Activated CD4-positive, alpha-beta memory T cell treated with anti-CD3 and anti-CD28 coated beads for 36 hours (primary cell): ENCODE measurements around the gene ANKRD40. TPM values are rescaled to one million over a fixed set of nuclear protein-coding genes. Genes with fewer than 3 reads are reported as not detected.

Source experiments
- CTCF ChIA-PET: fragments of 350-600 bp; sonication (Branson Sonifier 250); formaldehyde crosslinking; loops from one replicate; lab custom pipeline; 2021; ENCODE audit warnings: antibody characterized with exemption, inconsistent platforms; lab: Charles Lee
- POLR2A ChIA-PET: fragments of 350-600 bp; sonication (Branson Sonifier 250); formaldehyde crosslinking; loops from one replicate; lab custom pipeline; 2021; ENCODE audit warnings: antibody characterized with exemption; lab: Charles Lee
- DNase-seq: peaks from one replicate; pipeline ENCODE4 v3.0.0-alpha.2; 2020
- H3K27ac Mint-ChIP-seq: one replicate; pipeline ENCODE4 v1.8.0; 2021; ENCODE audit warnings: mixed read lengths
- H3K27me3 Mint-ChIP-seq: one replicate; pipeline ENCODE4 v1.8.0; 2021; ENCODE audit warnings: mixed read lengths
- H3K36me3 Mint-ChIP-seq: one replicate; pipeline ENCODE4 v1.8.0; 2021; ENCODE audit warnings: mixed read lengths
- H3K4me1 Mint-ChIP-seq: one replicate; pipeline ENCODE4 v1.8.0; 2021; ENCODE audit warnings: low read depth, mixed read lengths
- H3K4me3 Mint-ChIP-seq: one replicate; pipeline ENCODE4 v1.8.0; 2021; ENCODE audit warnings: mild to moderate bottlenecking, mixed read lengths
- H3K9me3 Mint-ChIP-seq: one replicate; pipeline ENCODE4 v1.8.0; 2021; ENCODE audit warnings: mixed read lengths
- intact Hi-C: fragments of 100-400 bp; cut with micrococcal nuclease; formaldehyde crosslinking; loops from one replicate; pipeline ENCODE4 v1.15.1; 2023
- total RNA-seq, 2 experiments: library from RNA; stranded (reverse); gene quantifications; one replicate each; pipeline ENCODE4 v1.2.3, GENCODE V29; 2021

The ANKRD40 gene
- total RNA-seq, 2 experiments from 2014 or later, result 27.4 to 27.8 TPM

DNA sequence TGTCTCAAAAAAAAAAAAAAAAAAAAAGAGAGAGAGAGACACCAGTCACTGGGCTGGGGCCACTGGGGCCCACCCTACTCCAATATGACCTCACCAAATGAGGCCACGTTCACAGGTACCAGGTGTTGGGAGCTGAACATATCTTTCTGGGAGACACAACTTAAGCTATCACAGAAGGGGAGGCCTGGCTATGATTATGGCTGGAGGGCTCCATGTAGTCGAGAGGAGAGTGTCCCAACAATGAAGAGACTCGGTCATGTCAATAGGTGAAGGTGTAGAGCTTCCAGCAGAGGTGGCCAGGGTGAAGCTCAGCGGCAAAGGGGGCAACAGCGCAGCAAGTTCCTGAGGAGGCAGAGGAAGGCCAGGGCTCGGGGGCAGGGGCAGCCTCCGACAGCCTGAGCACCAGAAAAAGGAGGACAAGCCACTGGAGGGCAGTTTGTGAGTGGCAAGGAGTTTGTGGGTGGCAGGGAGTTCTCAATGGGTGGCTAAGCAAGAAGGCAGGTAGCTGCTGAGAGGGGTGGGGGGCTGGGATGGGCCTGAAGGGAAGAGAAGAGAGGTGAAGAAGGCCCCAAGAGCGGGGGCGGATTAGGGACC, 45.0 kb downstream of the ANKRD40 start:
- Mint-ChIP-seq H3K4me1 (peaks cover 14% of the 10 kb centered on the region), H3K36me3 (no peaks in the 10 kb centered on the region), H3K27ac (peak overlapping the region; percentile 38), H3K27me3 (no peaks in the 10 kb centered on the region), H3K4me3 (no peak overlapping the region), H3K9me3 (no peaks in the 10 kb centered on the region)
- POLR2A ChIA-PET, result interaction anchor here (0.7 kb wide), 1 partner anchor 104 kb away, joined by 3 read pairs; no protein-coding TSS in a partner anchor
- DNase-seq, result no peak
- CTCF ChIA-PET, result interaction anchor here (0.8 to 2.0 kb wide), 3 partner anchors 32 to 180 kb away, joined by 3 to 7 read pairs (median 5); no protein-coding TSS in a partner anchor
- intact Hi-C loops, result no loop called here

DNA sequence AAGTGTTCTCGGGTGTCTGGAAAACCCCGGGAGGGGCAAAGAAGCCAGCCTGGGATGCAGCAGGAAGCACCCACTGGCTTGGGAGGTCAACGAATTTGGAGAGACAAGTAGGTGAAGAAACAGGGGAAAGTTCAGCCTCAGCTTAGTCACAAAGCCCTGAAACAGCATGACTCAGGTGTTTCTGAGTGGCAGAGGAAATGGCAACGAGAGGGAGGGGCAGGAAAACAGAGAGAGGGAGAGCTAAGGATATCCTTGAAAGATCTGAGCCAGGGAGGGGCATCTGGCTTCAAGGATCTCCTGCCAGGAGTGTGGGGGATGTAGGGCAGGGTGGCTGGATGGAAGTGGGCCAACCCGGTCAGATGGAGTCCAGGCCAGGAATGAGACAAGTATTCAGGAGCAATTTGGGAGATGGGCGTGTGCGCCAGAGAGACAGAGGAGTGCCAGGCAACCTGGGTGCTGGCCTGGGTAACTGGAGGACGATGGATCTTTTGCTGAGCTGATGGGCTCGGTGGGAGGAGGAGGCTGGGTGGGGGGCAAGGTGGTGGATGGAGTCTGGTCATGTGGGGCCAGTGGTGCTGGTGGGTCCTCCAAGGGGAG, 45.8 kb downstream of the ANKRD40 start:
- intact Hi-C loops, result no loop called here
- CTCF ChIA-PET, result interaction anchor here (0.8 to 2.0 kb wide), 7 partner anchors 10 to 265 kb away, joined by 3 to 7 read pairs (median 3); partner anchors contain the start of gene LRRC59
- no peak overlapping the region for H3K4me3 Mint-ChIP-seq

DNA sequence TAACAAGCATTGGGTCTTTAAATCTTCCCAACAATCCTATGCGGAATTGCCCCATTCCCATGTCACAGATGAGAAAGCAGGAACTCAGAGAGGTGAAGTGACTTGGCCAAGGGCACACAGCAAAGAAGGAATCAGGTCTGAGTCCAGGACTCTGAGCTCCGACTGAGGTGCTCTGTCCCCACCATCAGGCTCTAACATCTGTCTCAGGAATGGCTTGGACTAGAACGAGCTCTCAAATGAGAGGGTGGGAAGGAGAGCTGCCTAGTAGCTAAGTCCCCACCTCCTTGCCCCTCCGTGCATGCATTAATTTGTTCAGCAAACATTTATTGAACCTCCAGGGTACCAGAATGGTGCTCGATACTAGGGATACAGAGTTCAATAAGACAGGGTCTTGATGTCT, 46.4 kb downstream of the ANKRD40 start:
- POLR2A ChIA-PET, result no interaction called here
- no peak overlapping the region for H3K4me3 Mint-ChIP-seq
- H3K9me3 Mint-ChIP-seq, result no peaks in the 10 kb centered on the region
- CTCF ChIA-PET, result interaction anchor here (1.1 to 2.0 kb wide), 6 partner anchors 9 to 264 kb away, joined by 3 to 7 read pairs (median 4); partner anchors contain the start of gene LRRC59
- no peak for DNase-seq
- intact Hi-C loops, result no loop called here
- no peaks in the 10 kb centered on the region for H3K36me3 Mint-ChIP-seq
- H3K4me1 Mint-ChIP-seq, result peaks cover 14% of the 10 kb centered on the region
- no peak overlapping the region for H3K27ac Mint-ChIP-seq
- no peaks in the 10 kb centered on the region for H3K27me3 Mint-ChIP-seq

More for the DNA sequence above, 45.8 kb downstream of the ANKRD40 start:
- no peaks in the 10 kb centered on the region for H3K9me3 Mint-ChIP-seq
- DNase-seq, result peak; percentile 65
- H3K27ac Mint-ChIP-seq, result peak overlapping the region; percentile 68
- H3K4me1 Mint-ChIP-seq, result peaks cover 14% of the 10 kb centered on the region
- no peaks in the 10 kb centered on the region for H3K27me3 Mint-ChIP-seq
- no peaks in the 10 kb centered on the region for H3K36me3 Mint-ChIP-seq
- POLR2A ChIA-PET, result no interaction called here

DNA sequence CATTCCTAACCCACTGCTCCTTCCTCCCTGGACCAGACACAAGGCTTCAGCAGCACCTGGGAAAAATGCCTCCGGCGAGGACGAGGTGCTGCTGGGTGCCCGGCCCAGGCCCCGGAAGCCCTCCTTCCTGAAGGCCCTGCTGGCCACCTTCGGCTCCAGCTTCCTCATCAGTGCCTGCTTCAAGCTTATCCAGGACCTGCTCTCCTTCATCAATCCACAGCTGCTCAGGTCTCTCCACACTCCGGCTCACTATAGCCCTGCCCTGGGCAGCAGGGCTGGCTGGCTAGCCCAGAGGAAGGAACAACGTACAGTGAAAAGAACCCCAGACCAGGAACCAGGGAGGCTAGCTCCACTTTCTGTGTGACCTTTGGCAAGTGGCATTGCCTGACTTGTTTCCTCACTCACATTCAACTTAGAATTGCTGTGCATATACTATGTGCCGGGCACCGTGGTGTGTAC, 46.8 kb downstream of the ANKRD40 start:
- Mint-ChIP-seq H3K36me3 (no peaks in the 10 kb centered on the region), H3K9me3 (no peaks in the 10 kb centered on the region), H3K27ac (no peak overlapping the region), H3K4me3 (no peak overlapping the region), H3K27me3 (no peaks in the 10 kb centered on the region), H3K4me1 (peaks cover 14% of the 10 kb centered on the region)
- intact Hi-C loops, result no loop called here
- POLR2A ChIA-PET, result no interaction called here
- DNase-seq, result no peak
- CTCF ChIA-PET, result interaction anchor here (0.9 to 2.0 kb wide), 5 partner anchors 31 to 264 kb away, joined by 3 to 5 read pairs (median 4); partner anchors contain the start of gene LRRC59

DNA sequence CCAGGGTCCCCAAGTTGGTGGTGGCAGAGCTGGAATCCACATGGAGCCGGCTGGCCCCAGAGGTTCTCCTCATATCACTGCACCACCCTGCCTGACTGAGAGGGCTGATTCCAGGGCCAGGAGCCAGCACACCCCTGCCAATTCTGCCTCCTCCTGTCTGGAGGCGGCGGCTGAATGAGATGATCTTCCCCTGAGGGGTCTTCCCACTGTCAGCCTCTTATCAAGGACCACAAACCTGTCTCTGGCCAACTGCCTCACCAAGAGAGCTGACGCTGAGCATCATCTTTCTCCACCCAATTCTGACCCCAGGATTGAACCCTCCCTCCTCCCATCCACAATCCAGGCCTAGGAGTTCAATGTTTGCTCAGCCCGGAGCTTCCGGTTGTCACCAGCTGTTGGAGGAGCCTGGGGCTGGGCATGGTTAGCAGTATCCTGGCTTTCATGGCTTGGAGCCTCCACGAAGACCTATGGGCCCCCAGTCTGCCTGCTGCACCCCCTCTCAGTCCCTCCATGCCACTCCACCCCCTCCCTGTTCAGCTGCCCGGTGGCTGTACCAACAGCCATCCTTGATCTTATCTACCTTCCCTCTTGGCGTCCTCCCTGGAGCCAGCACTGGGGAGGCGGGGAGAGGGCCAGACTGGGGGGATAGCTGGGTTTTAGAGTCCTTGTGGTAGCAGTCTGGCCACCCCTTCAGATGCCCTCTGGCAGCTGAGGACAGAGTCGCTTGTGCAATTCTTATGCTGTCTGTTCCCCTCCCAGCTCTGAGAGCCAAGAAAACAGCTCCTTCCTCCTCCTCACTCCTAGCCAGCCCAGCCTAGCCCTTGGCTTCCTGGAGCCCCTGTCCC, 47.5 kb downstream of the ANKRD40 start:
- Mint-ChIP-seq H3K27me3 (no peaks in the 10 kb centered on the region), H3K4me3 (no peak overlapping the region)

DNA sequence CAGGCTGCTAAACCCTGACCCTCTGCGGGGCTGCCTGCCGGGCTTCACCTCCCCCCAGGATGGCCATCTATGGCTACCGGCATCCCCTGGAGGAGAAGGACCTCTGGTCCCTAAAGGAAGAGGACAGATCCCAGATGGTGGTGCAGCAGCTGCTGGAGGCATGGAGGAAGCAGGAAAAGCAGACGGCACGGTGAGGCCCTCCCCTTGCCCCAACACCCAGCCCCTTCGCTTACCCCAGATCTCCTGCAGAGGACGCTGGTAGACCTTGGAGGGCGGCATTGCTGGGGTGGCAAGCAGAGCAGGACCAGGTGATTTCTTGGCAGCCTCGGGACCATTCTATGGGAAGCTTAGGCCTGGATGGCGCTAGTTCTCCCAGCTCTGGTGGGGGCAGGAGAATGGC, 48.5 kb downstream of the ANKRD40 start:
- no peaks in the 10 kb centered on the region for H3K27me3 Mint-ChIP-seq

More for the DNA sequence above, 47.5 kb downstream of the ANKRD40 start:
- no peak for DNase-seq
- CTCF ChIA-PET, result interaction anchor here (0.9 kb wide), 1 partner anchor 34 kb away, joined by 4 read pairs; no protein-coding TSS in a partner anchor
- Mint-ChIP-seq H3K4me1 (peaks cover 14% of the 10 kb centered on the region), H3K27ac (no peak overlapping the region), H3K36me3 (no peaks in the 10 kb centered on the region), H3K9me3 (no peaks in the 10 kb centered on the region)
- POLR2A ChIA-PET, result no interaction called here
- intact Hi-C loops, result no loop called here

DNA sequence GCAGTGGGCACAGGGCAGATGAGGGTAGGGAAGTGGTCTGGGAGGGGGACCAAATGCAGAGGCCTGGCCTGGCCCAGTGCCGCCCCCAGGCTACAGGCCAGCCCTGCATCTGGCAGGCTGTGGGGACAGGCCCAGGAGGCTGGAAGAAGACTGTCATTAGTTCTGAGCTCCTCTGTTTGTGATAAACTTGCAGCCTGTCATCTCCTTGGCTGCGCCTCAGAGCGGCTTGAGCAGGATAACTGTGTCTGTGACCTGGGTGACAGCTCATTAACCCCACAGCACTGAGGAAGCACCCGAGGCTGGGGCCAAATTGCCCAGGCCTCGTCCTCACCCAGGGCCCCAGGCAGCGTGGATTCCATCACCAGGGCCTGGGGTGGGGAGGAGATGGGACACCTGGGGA, 49.1 kb downstream of the ANKRD40 start:
- Mint-ChIP-seq H3K27ac (no peak overlapping the region), H3K36me3 (no peaks in the 10 kb centered on the region), H3K9me3 (no peaks in the 10 kb centered on the region), H3K27me3 (no peaks in the 10 kb centered on the region), H3K4me3 (no peak overlapping the region), H3K4me1 (peaks cover 14% of the 10 kb centered on the region)
- CTCF ChIA-PET, result no interaction called here
- no peak for DNase-seq
- intact Hi-C loops, result no loop called here
- POLR2A ChIA-PET, result no interaction called here

More for the DNA sequence above, 48.5 kb downstream of the ANKRD40 start:
- CTCF ChIA-PET, result no interaction called here
- intact Hi-C loops, result no loop called here
- POLR2A ChIA-PET, result no interaction called here
- H3K27ac Mint-ChIP-seq, result no peak overlapping the region
- H3K4me1 Mint-ChIP-seq, result peaks cover 14% of the 10 kb centered on the region
- no peak for DNase-seq
- no peaks in the 10 kb centered on the region for H3K36me3 Mint-ChIP-seq
- H3K4me3 Mint-ChIP-seq, result no peak overlapping the region
- no peaks in the 10 kb centered on the region for H3K9me3 Mint-ChIP-seq

DNA sequence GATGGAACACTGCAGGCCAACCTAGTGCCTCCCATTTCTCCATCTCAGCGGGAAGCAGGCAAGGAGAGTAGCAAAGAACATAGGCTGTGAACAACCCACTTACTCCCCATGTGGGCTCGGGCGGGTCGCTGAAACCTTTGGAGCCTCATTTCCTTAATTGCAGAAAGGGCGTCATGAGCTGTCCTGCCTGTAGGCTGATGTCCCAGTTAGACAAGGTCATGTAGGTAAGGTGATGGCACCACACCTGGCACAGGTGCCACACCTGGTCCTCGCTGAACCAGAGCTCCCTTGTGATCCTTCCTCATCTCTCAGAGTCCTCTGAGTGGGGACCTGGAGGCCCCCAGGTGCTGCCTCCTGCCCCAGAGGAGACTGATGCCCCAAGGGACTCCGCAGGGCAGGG, 50.1 kb downstream of the ANKRD40 start:
- Mint-ChIP-seq H3K36me3 (no peaks in the 10 kb centered on the region), H3K4me1 (peaks cover 14% of the 10 kb centered on the region), H3K9me3 (peaks cover 4% of the 10 kb centered on the region), H3K4me3 (no peak overlapping the region), H3K27me3 (no peaks in the 10 kb centered on the region), H3K27ac (no peak overlapping the region)
- POLR2A ChIA-PET, result no interaction called here
- no peak for DNase-seq
- intact Hi-C loops, result no loop called here
- CTCF ChIA-PET, result no interaction called here

DNA sequence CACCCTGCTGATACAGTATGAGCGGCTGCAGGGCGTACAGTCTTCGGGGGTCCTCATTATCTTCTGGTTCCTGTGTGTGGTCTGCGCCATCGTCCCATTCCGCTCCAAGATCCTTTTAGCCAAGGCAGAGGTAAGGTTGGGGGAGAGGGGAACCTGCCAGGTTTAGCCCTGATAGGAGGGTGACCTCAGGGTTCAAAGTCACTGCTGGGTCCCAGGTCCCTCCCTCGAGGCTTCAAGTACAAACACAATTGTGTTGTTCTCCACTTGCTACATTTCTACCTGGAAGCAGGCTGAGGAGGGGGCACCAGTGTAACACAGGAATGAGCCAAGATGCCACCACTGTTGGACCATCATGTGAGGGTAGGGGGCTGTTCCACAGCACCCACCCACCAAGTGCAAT, 50.7 kb downstream of the ANKRD40 start:
- no peak for DNase-seq
- intact Hi-C loops, result no loop called here
- no peak overlapping the region for H3K4me3 Mint-ChIP-seq
- CTCF ChIA-PET, result no interaction called here
- peaks cover 12% of the 10 kb centered on the region for H3K4me1 Mint-ChIP-seq
- POLR2A ChIA-PET, result no interaction called here
- H3K27me3 Mint-ChIP-seq, result no peaks in the 10 kb centered on the region
- no peaks in the 10 kb centered on the region for H3K36me3 Mint-ChIP-seq
- H3K27ac Mint-ChIP-seq, result no peak overlapping the region
- peaks cover 6% of the 10 kb centered on the region for H3K9me3 Mint-ChIP-seq

DNA sequence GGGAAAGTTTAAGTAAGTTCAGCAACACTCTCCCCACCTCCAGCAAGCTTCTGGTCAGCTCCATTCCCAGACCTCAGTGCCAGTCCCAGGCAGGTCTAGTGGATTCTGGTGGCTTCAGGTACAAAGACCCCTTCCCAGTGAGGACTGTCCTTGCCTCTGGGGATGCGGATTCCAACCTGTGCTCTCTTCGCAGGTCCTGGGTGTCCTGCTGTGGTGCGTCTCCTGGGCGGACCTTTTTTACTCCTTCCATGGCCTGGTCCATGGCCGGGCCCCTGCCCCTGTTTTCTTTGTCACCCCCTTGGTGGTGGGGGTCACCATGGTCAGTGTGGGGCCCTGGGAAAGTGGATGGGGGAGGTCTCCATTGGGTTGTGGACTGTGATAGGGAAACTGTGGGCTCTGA, 51.2 kb downstream of the ANKRD40 start:
- Mint-ChIP-seq H3K36me3 (no peaks in the 10 kb centered on the region), H3K27me3 (no peaks in the 10 kb centered on the region), H3K4me1 (peaks cover 6% of the 10 kb centered on the region), H3K27ac (no peak overlapping the region), H3K4me3 (no peak overlapping the region), H3K9me3 (peaks cover 6% of the 10 kb centered on the region)
- ChIA-PET POLR2A (no interaction called here), CTCF (no interaction called here)
- intact Hi-C loops, result no loop called here
- DNase-seq, result no peak

DNA sequence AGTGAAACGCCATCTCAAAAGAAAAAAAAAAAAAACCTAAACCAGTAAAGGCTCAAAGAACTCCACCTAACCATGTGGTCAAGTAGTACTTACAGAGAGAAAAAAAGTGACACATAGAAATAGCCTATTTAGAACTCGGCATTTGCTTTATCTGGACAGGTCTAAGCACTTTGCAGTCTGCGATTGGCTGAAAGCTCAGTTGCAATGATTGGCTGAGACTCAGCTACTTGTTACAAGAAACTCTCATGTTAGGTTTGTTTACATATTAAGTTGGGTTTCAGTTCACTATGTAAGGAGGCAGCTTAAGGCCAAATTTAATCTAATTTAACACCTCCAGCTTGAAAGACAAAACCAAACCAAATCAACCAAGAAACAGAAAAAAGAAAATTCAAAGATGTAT, 54.0 kb downstream of the ANKRD40 start:
- Mint-ChIP-seq H3K36me3 (no peaks in the 10 kb centered on the region), H3K4me1 (no peaks in the 10 kb centered on the region), H3K27me3 (no peaks in the 10 kb centered on the region), H3K9me3 (peaks cover 6% of the 10 kb centered on the region), H3K4me3 (no peak overlapping the region), H3K27ac (no peak overlapping the region)
- POLR2A ChIA-PET, result no interaction called here
- no peak for DNase-seq
- intact Hi-C loops, result no loop called here
- CTCF ChIA-PET, result interaction anchor here (1.4 kb wide), 1 partner anchor 23 kb away, joined by 4 read pairs; no protein-coding TSS in a partner anchor

DNA sequence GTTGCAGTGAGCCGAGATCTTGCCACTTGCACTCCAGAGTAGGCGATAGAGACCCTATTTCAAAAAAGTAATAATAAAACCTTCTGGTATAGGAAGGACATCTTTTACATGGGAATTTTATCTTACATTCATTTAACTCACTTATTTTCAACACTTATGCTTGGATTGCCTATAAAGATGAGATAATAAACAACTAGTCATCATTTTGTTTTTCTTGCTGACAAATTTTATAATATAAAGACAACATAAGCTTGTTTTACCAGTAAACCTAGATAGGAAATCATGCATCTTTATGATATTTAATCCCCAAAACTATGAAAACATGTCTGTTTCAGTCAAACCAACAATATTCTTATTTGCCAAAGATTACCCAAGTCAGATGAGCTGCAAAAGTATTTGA, 56.1 kb downstream of the ANKRD40 start:
- Mint-ChIP-seq H3K9me3 (peaks cover 6% of the 10 kb centered on the region), H3K27ac (no peak overlapping the region), H3K27me3 (no peaks in the 10 kb centered on the region), H3K4me3 (no peak overlapping the region), H3K36me3 (no peaks in the 10 kb centered on the region), H3K4me1 (no peaks in the 10 kb centered on the region)
- CTCF ChIA-PET, result interaction anchor here (0.7 to 1.5 kb wide), 4 partner anchors 10 to 105 kb away, joined by 3 to 5 read pairs (median 4); no protein-coding TSS in a partner anchor
- POLR2A ChIA-PET, result no interaction called here
- no peak for DNase-seq
- intact Hi-C loops, result no loop called here
